T follicular helper cell (primary cell): ENCODE data around the gene FUT3.
"Not testable (repeated sequence)": the region's sequence is repeated elsewhere in the genome, so short reads cannot be mapped to it uniquely, and the experiment has no call there.

ENCODE experiments used
- DNase-seq: peaks from one replicate; pipeline ENCODE4 v3.0.0-alpha.2; 2020; ENCODE audit warnings: low read depth

FUT3 gene

GRCh38 chr19:5881543-5882299, 30.5 kb upstream of the FUT3 start:
- DNase-seq = no peak

- no peak for DNase-seq
Observed at GRCh38 chr19:5880604-5881078, 29.4 kb upstream of the FUT3 start.

DNA sequence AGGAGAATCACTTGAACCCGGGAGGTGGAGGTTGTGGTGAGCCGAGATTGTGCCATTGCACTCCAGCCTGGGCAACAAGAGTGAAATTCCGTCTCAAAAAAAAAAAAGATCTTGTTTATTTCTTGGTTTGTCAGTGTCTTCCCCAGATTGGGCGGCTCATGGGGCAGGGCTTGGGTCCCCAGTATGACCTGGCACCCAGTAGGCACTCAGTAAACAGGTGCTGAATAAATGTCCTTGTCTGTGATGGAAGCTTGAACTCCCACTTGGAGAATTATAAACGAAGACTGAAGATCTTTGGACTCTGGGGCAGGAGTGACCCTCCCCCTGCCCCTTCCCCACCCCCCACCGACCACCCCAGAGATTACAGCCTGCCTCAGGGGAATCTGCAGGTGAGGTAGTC, 28.9 kb upstream of the FUT3 start:
- no peak for DNase-seq

GRCh38 chr19:5877882-5878281, 26.6 kb upstream of the FUT3 start:
- no peak for DNase-seq

GRCh38 chr19:5877427-5877826, 26.2 kb upstream of the FUT3 start:
- DNase-seq = no peak

- not testable (repeated sequence) for DNase-seq
Observed at GRCh38 chr19:5874496-5874895, 23.2 kb upstream of the FUT3 start.

- DNase-seq = no peak
Observed at GRCh38 chr19:5873617-5874199, 22.5 kb upstream of the FUT3 start.

- DNase-seq = no peak
Observed at GRCh38 chr19:5870986-5871394, 19.7 kb upstream of the FUT3 start.

- no peak for DNase-seq
Observed at GRCh38 chr19:5867201-5868136, 16.2 kb upstream of the FUT3 start.

DNA sequence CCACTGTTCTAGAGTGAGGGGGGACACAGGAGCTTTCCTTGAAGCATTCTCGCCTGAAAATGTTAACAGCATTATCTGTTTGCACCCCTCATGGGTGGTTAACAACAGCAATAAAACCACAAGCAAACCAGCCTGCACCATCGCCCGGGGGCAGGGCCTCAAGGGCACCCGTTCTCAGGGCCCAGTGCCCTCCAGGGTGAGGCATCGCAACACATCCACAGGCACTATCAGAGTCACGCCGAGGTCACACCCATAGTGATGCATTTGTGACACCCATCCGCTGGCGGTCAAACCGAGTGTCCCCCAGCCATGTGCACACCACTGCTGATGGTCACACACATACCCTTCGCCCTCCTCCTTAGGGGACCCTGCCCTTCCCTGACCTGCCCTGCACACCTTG, 14.5 kb upstream of the FUT3 start:
- DNase-seq = no peak

- no peak for DNase-seq
Observed at GRCh38 chr19:5864725-5865486, 13.7 kb upstream of the FUT3 start.

GRCh38 chr19:5864013-5864720, 12.9 kb upstream of the FUT3 start:
- DNase-seq = no peak

GRCh38 chr19:5863030-5863665, 11.9 kb upstream of the FUT3 start:
- no peak for DNase-seq

DNA sequence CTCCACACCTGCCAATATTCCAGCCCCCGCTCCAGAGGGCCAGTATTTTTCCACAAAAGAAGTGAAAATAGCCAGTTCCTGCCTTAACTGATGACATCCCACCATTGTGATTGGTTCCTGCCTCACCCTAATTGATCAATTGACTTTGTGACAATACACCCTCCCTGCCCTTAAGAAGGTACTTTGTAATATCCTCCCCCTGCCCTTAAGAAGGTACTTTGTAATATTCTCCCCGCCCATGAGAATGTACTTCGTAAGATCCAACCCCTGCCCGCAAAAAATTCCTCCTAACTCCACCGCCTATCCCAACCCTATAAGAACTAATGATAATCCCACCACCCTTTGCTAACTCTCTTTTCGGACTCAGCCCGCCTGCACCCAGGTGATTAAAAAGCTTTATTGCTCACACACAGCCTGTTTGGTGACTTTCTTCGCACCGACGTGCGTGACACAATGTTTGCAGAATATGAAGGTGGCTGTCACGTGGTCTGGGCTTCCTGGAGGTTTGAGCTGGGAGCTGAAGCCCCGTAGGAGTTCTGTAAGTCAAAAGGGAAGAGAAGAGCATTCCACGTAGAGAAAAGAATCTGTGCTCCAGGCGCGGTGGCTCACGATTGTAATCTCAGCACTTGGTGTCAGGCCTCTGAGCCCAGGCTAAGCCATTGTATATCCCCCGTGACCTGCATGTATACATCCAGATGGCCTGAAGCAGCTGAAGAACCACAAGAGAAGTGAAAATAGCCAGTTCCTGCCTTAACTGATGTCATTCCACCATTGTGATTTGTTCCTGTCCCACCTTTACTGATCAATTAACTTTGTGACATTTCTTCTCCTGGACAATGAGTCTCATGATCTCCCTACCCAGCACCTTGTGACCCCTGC, 6.2 kb upstream of the FUT3 start:
- no peak for DNase-seq

- DNase-seq = not testable (repeated sequence)
Observed at GRCh38 chr19:5855151-5855550, 3.9 kb upstream of the FUT3 start.

DNA sequence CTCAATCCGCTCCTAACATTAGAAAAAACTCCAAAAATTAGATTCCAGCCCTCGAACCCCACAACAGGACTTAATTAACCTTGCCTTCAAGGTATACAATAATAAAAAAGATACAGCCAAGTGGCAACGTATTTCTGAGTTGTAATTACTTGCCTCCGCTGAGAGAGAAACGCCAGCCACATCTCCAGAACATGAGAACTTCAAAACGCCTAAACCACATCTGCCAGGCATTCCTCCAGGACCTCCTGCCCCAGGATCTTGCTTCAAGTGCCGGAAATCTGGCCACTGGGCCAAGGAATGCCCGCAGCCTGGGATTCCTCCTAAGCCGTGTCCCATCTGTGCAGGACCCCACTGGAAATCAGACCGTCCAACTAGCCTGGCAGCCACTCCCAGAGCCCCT, 2.9 kb upstream of the FUT3 start:
- not testable (repeated sequence) for DNase-seq

GRCh38 chr19:5850743-5851293, 431 bp downstream of the FUT3 start:
- DNase-seq = no peak

GRCh38 chr19:5850189-5850588, 1.1 kb downstream of the FUT3 start:
- DNase-seq = no peak

GRCh38 chr19:5848621-5849020, 2.6 kb downstream of the FUT3 start:
- not testable (repeated sequence) for DNase-seq
